HepG2 (cell line): ENCODE data around the gene HORMAD2.

Source experiments
- CTCF ChIP-seq: sonication (generic); formaldehyde crosslinking; IDR thresholded peaks from 2 replicates; pipeline ENCODE4 v1.5.0; 2020; ENCODE audit warnings: mild to moderate bottlenecking, missing genetic modification reagents, moderate library complexity
- ELF3 ChIP-seq: IDR thresholded peaks from 2 replicates; pipeline ENCODE4 v1.6.1; 2016; ENCODE audit warnings: missing genetic modification reagents, missing compliant biosample characterization
- GABPB1 ChIP-seq: IDR thresholded peaks from 2 replicates; pipeline ENCODE4 v1.6.1; 2016; ENCODE audit warnings: mild to moderate bottlenecking, missing genetic modification reagents, moderate library complexity, missing compliant biosample characterization
- GTF2F1 ChIP-seq: fragments of 150-350 bp; IDR thresholded peaks from 2 replicates; pipeline ENCODE4 v1.6.1; 2014; ENCODE audit warnings: low read length
- MLXIP ChIP-seq: sonication (generic); formaldehyde crosslinking; IDR thresholded peaks from 2 replicates; pipeline ENCODE4 v1.9.0; 2021; ENCODE audit warnings: missing genetic modification reagents, borderline replicate concordance
- NCOA2 ChIP-seq: sonication (generic); formaldehyde crosslinking; IDR thresholded peaks from 2 replicates; pipeline ENCODE4 v1.8.0; 2022; ENCODE audit warnings: inconsistent platforms
- NFE2 ChIP-seq: sonication (generic); formaldehyde crosslinking; IDR thresholded peaks from 2 replicates; pipeline ENCODE4 v1.4.0; 2020; ENCODE audit warnings: missing genetic modification reagents
- NR2C2 ChIP-seq: sonication (generic); formaldehyde crosslinking; IDR thresholded peaks from 2 replicates; pipeline ENCODE4 v1.4.0; 2020; ENCODE audit warnings: missing genetic modification reagents, mild to moderate bottlenecking, moderate library complexity, borderline replicate concordance
- POLR2A ChIP-seq, 2 experiments: IDR thresholded peaks; 2 replicates each; pipeline ENCODE4 v1.6.1; 2011; ENCODE audit warnings: low read depth in 2 of 2, low read length in 2 of 2, mild to moderate bottlenecking in 1 of 2, moderate library complexity in 1 of 2; ENCODE audit not compliant: insufficient read depth in 1 of 2
- RELA ChIP-seq: sonication (generic); formaldehyde crosslinking; IDR thresholded peaks from 2 replicates; pipeline ENCODE4 v1.4.0; 2020; ENCODE audit warnings: missing genetic modification reagents
- TAF1 ChIP-seq: sonication (generic); formaldehyde crosslinking; IDR thresholded peaks from 2 replicates; pipeline ENCODE4 v1.4.0; 2020; ENCODE audit warnings: missing genetic modification reagents
- TMF1 ChIP-seq: sonication (generic); formaldehyde crosslinking; IDR thresholded peaks from 2 replicates; pipeline ENCODE4 v1.8.1; 2022; ENCODE audit warnings: low read depth, missing genetic modification reagents
- ZBTB43 ChIP-seq: sonication (generic); formaldehyde crosslinking; conservative IDR thresholded peaks from 2 replicates; pipeline ENCODE4 v1.4.0; 2020; ENCODE audit warnings: missing genetic modification reagents
- TF ChIP-seq, protein P1 (sequence below): conservative IDR thresholded peaks from 2 replicates; pipeline ENCODE4 v1.6.1; 2018; ENCODE audit warnings: missing genetic modification reagents

GRCh38 chr22:30117256-30117655 lies 37.0 kb downstream of the HORMAD2 start:
- no peak for TF ChIP-seq CTCF
- TF ChIP-seq GABPB1 (CRISPR knock-in tag) = no peak
- TF ChIP-seq GTF2F1 = no peak
- no peak for TF ChIP-seq NCOA2 (CRISPR knock-in tag)
- TF ChIP-seq MLXIP = no peak
- TF ChIP-seq RELA (CRISPR knock-in tag) = no peak
- TF ChIP-seq ZBTB43 (CRISPR knock-in tag) = no peak
- no peak for TF ChIP-seq ELF3 (CRISPR knock-in tag)
- TF ChIP-seq NR2C2 (CRISPR knock-in tag) = no peak
- TF ChIP-seq TAF1 (CRISPR knock-in tag) = no peak
- no peak for TF ChIP-seq TMF1 (CRISPR knock-in tag)
- TF ChIP-seq, protein P1, sequence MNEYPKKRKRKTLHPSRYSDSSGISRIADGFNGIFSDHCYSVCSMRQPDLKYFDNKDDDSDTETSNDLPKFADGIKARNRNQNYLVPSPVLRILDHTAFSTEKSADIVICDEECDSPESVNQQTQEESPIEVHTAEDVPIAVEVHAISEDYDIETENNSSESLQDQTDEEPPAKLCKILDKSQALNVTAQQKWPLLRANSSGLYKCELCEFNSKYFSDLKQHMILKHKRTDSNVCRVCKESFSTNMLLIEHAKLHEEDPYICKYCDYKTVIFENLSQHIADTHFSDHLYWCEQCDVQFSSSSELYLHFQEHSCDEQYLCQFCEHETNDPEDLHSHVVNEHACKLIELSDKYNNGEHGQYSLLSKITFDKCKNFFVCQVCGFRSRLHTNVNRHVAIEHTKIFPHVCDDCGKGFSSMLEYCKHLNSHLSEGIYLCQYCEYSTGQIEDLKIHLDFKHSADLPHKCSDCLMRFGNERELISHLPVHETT (CRISPR knock-in tag) = no peak
- TF ChIP-seq NFE2 (CRISPR knock-in tag) = no peak
- TF ChIP-seq POLR2A (IDR thresholded peaks at IDR 0.05; ENCODE audit: insufficient read depth in 1 of 2, low read depth in 2 of 2, low read length in 2 of 2) = no peak
